Ishikawa (cell line): ENCODE measurements around the gene FAT4.

Experiments
- CEBPB ChIP-seq: IDR thresholded peaks from 2 replicates; pipeline ENCODE4 v1.6.1; 2012
- CREB1 ChIP-seq: IDR thresholded peaks from 2 replicates; pipeline ENCODE4 v1.6.1; 2012; ENCODE audit warnings: low read depth
- EGR1 ChIP-seq: IDR thresholded peaks from 2 replicates; pipeline ENCODE4 v1.6.1; 2012
- EP300 ChIP-seq: IDR thresholded peaks from 2 replicates; pipeline ENCODE4 v1.6.1; 2012; ENCODE audit warnings: borderline replicate concordance
- FOXM1 ChIP-seq: IDR thresholded peaks from 2 replicates; pipeline ENCODE4 v1.6.1; 2012; ENCODE audit warnings: low read depth, borderline replicate concordance
- RAD21 ChIP-seq: IDR thresholded peaks from 2 replicates; pipeline ENCODE4 v1.6.1; 2012; ENCODE audit warnings: low read depth
- REST ChIP-seq: IDR thresholded peaks from 2 replicates; pipeline ENCODE4 v1.6.1; 2012; ENCODE audit warnings: low read depth, mild to moderate bottlenecking
- TAF1 ChIP-seq: IDR thresholded peaks from 2 replicates; pipeline ENCODE4 v1.6.1; 2012; ENCODE audit warnings: low read depth, mild to moderate bottlenecking
- TCF12 ChIP-seq: IDR thresholded peaks from 2 replicates; pipeline ENCODE4 v1.6.1; 2012; ENCODE audit warnings: low read depth
- TF ChIP-seq, protein P1 (sequence below): IDR thresholded peaks from 2 replicates; pipeline ENCODE4 v1.6.1; 2012

DNA sequence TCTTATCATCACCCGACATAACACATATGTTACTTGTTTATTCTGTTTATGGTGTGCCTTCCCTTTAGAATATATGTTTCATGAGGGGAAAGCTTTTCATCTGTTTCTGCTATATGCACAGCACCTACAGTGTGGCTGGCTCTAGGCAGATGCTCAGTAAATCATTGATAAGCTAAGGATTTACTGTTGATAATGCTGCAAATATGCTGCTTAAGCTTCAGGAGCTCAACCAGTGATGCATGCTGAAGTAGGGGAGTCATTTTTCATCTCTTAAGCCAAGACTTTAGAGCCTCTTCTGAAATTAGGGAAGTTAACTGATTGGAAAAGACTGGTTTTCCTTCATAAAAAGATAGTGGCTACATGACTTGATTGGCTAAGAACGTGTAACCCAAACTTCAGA lies 16.4 kb downstream of the FAT4 start:
- TF ChIP-seq REST: no peak
- no peak for TF ChIP-seq TCF12
- TF ChIP-seq CEBPB: no peak
- TF ChIP-seq FOXM1: no peak
- no peak for TF ChIP-seq EGR1
- no peak for TF ChIP-seq CREB1
- TF ChIP-seq RAD21: no peak
- TF ChIP-seq, protein P1, sequence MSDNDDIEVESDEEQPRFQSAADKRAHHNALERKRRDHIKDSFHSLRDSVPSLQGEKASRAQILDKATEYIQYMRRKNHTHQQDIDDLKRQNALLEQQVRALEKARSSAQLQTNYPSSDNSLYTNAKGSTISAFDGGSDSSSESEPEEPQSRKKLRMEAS: no peak
- no peak for TF ChIP-seq TAF1
- no peak for TF ChIP-seq EP300
